ENCODE results near the gene MOB1B. TPM values are rescaled to one million over a fixed set of nuclear protein-coding genes. Genes with fewer than 3 reads are reported as not detected.
"Not testable (repeated sequence)": the region's sequence is repeated elsewhere in the genome, so short reads cannot be mapped to it uniquely, and the experiment has no call there.

The MOB1B gene
- polyA plus RNA-seq, 2 donors, result 2.8 to 3.4 TPM

DNA sequence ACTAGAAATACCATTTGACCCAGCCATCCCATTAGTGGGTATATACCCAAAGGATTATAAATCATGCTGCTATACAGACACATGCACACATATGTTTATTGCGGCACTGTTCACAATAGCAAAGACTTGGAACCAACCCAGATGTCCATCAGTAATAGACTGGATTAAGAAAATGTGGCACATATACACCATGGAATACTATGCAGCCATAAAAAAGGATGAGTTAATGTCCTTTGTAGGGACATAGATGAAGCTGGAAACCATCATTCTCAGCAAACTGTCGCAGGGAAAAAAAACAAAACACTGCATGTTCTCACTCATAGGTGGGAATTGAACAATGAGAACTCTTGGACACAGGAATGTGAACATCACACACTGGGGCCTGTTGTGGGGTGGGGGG, 115.2 kb downstream of the MOB1B start:
- 99 to 100% methylated on average over 2 of the region's 2 CpGs for WGBS, 2 donors
- H3K27ac ChIP-seq (ENCODE audit: low read depth in 2 of 2, low read length in 1 of 2); H3K27me3 ChIP-seq (ENCODE audit: control insufficient read depth in 1 of 2, insufficient read depth in 2 of 2, low read length in 2 of 2); H3K4me3 ChIP-seq (ENCODE audit: low read depth in 1 of 2, low read length in 2 of 2); H3K36me3 ChIP-seq (ENCODE audit: control insufficient read depth in 2 of 2, insufficient read depth in 2 of 2, low read length in 1 of 2); H3K4me1 ChIP-seq (ENCODE audit: control insufficient read depth in 2 of 2, insufficient read depth in 2 of 2, low read length in 1 of 2); H3K9me3 ChIP-seq (ENCODE audit: control insufficient read depth in 2 of 2, insufficient read depth in 1 of 2, low read depth in 1 of 2, low read length in 1 of 2): not testable (repeated sequence)

GRCh38 chr4:71020611-71021010, 118.4 kb downstream of the MOB1B start:
- no peak overlapping the region for H3K4me3 ChIP-seq (ENCODE audit: low read depth in 1 of 2, low read length in 2 of 2)
- no peaks in the 10 kb centered on the region for H3K9me3 ChIP-seq (ENCODE audit: control insufficient read depth in 2 of 2, insufficient read depth in 1 of 2, low read depth in 1 of 2, low read length in 1 of 2)
- H3K4me1 ChIP-seq (ENCODE audit: control insufficient read depth in 2 of 2, insufficient read depth in 2 of 2, low read length in 1 of 2), result no peaks in the 10 kb centered on the region
- no peaks in the 10 kb centered on the region for H3K27me3 ChIP-seq (ENCODE audit: control insufficient read depth in 1 of 2, insufficient read depth in 2 of 2, low read length in 2 of 2)
- no peaks in the 10 kb centered on the region for H3K36me3 ChIP-seq (ENCODE audit: control insufficient read depth in 2 of 2, insufficient read depth in 2 of 2, low read length in 1 of 2)
- H3K27ac ChIP-seq (ENCODE audit: low read depth in 2 of 2, low read length in 1 of 2), result no peak overlapping the region
- 49 to 67% methylated on average over 1 of the region's 1 CpG for WGBS, 2 donors

DNA sequence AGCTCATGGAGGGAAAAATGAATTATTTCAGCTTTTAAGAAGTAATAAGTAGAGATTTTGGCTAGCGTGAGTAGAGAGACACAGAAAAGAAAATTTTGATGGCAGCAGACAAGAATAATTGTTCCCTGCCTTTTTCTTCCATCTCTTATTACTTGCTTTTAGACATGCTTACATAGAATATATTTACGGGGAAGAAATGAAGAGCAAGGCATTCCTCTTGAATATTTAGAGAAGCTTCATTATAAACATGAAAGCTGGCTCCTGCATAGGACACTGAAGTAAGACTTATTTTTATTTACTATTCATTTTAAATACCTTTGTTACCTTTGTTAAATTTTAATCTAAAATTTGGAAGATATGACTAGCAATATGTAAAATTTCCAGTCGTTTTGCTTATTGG, 123.5 kb downstream of the MOB1B start:
- H3K4me3 ChIP-seq (ENCODE audit: low read depth in 1 of 2, low read length in 2 of 2), result no peak overlapping the region
- WGBS, 2 donors, result 85 to 88% methylated on average over 3 of the region's 3 CpGs
- H3K27ac ChIP-seq (ENCODE audit: low read depth in 2 of 2, low read length in 1 of 2), result no peak overlapping the region
- H3K36me3 ChIP-seq (ENCODE audit: control insufficient read depth in 2 of 2, insufficient read depth in 2 of 2, low read length in 1 of 2), result no peaks in the 10 kb centered on the region
- no peaks in the 10 kb centered on the region for H3K4me1 ChIP-seq (ENCODE audit: control insufficient read depth in 2 of 2, insufficient read depth in 2 of 2, low read length in 1 of 2)
- H3K27me3 ChIP-seq (ENCODE audit: control insufficient read depth in 1 of 2, insufficient read depth in 2 of 2, low read length in 2 of 2), result no peaks in the 10 kb centered on the region
- H3K9me3 ChIP-seq (ENCODE audit: control insufficient read depth in 2 of 2, insufficient read depth in 1 of 2, low read depth in 1 of 2, low read length in 1 of 2), result no peaks in the 10 kb centered on the region

DNA sequence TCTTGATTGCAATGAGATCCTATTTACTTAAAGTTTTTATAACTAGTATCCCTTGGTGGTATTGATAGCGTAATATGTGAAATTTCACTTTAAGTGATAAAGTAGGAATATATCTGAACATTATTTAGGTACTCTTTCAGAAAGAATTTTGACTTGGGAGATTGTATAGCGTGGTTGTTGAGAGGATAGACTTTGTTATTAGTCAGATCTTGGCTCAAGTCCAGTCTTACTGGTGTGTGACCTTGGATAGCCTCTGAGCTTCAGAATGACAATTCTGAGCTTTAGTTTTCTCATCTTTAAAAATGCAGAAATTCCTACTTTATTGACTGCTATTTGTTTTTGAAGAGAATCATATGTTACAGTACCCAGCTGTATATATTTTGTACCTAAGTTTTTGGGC, 123.9 kb downstream of the MOB1B start:
- Histone ChIP-seq H3K4me3 (ENCODE audit: low read depth in 1 of 2, low read length in 2 of 2) (no peak overlapping the region), H3K9me3 (ENCODE audit: control insufficient read depth in 2 of 2, insufficient read depth in 1 of 2, low read depth in 1 of 2, low read length in 1 of 2) (no peaks in the 10 kb centered on the region), H3K4me1 (ENCODE audit: control insufficient read depth in 2 of 2, insufficient read depth in 2 of 2, low read length in 1 of 2) (no peaks in the 10 kb centered on the region), H3K27ac (ENCODE audit: low read depth in 2 of 2, low read length in 1 of 2) (no peak overlapping the region), H3K36me3 (ENCODE audit: control insufficient read depth in 2 of 2, insufficient read depth in 2 of 2, low read length in 1 of 2) (no peaks in the 10 kb centered on the region), H3K27me3 (ENCODE audit: control insufficient read depth in 1 of 2, insufficient read depth in 2 of 2, low read length in 2 of 2) (no peaks in the 10 kb centered on the region)
- 54 to 57% methylated on average over 2 of the region's 2 CpGs for WGBS, 2 donors

DNA sequence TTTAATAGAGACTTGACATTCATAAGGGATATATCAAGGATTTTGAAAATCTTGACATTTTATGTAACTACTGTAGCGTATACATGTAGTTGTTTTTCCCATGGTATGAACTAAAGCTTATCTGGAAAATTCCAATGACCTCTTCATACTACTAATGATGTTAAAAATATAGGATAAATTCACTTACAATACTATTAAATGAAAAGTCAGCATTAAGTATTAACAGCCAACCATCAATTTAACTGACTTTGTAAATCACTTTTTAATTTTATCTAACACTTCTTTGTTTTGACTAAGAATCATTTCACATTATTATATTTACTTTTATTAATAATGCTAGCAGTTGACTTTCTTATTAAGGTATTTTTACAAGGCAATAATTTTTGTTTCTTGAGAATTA, 125.4 kb downstream of the MOB1B start:
- Histone ChIP-seq H3K27me3 (ENCODE audit: control insufficient read depth in 1 of 2, insufficient read depth in 2 of 2, low read length in 2 of 2) (no peaks in the 10 kb centered on the region), H3K9me3 (ENCODE audit: control insufficient read depth in 2 of 2, insufficient read depth in 1 of 2, low read depth in 1 of 2, low read length in 1 of 2) (no peaks in the 10 kb centered on the region), H3K4me1 (ENCODE audit: control insufficient read depth in 2 of 2, insufficient read depth in 2 of 2, low read length in 1 of 2) (no peaks in the 10 kb centered on the region), H3K4me3 (ENCODE audit: low read depth in 1 of 2, low read length in 2 of 2) (no peak overlapping the region), H3K27ac (ENCODE audit: low read depth in 2 of 2, low read length in 1 of 2) (no peak overlapping the region), H3K36me3 (ENCODE audit: control insufficient read depth in 2 of 2, insufficient read depth in 2 of 2, low read length in 1 of 2) (peaks cover 2 to 4% of the 10 kb centered on the region in 2 donors)
- WGBS, 2 donors, result 100% methylated on average over 1 of the region's 1 CpG

- Histone ChIP-seq H3K27me3 (ENCODE audit: control insufficient read depth in 1 of 2, insufficient read depth in 2 of 2, low read length in 2 of 2) (no peaks in the 10 kb centered on the region), H3K4me3 (ENCODE audit: low read depth in 1 of 2, low read length in 2 of 2) (no peak overlapping the region), H3K27ac (ENCODE audit: low read depth in 2 of 2, low read length in 1 of 2) (no peak overlapping the region), H3K4me1 (ENCODE audit: control insufficient read depth in 2 of 2, insufficient read depth in 2 of 2, low read length in 1 of 2) (no peaks in the 10 kb centered on the region), H3K36me3 (ENCODE audit: control insufficient read depth in 2 of 2, insufficient read depth in 2 of 2, low read length in 1 of 2) (peaks cover 2 to 4% of the 10 kb centered on the region in 2 donors), H3K9me3 (ENCODE audit: control insufficient read depth in 2 of 2, insufficient read depth in 1 of 2, low read depth in 1 of 2, low read length in 1 of 2) (no peaks in the 10 kb centered on the region)
- WGBS, 2 donors, result 47 to 72% methylated on average over 1 of the region's 1 CpG
These were observed 127.3 kb downstream of the MOB1B start for GRCh38 chr4:71029504-71029903.

- H3K36me3 ChIP-seq (ENCODE audit: control insufficient read depth in 2 of 2, insufficient read depth in 2 of 2, low read length in 1 of 2); H3K27me3 ChIP-seq (ENCODE audit: control insufficient read depth in 1 of 2, insufficient read depth in 2 of 2, low read length in 2 of 2); H3K9me3 ChIP-seq (ENCODE audit: control insufficient read depth in 2 of 2, insufficient read depth in 1 of 2, low read depth in 1 of 2, low read length in 1 of 2); H3K27ac ChIP-seq (ENCODE audit: low read depth in 2 of 2, low read length in 1 of 2); H3K4me3 ChIP-seq (ENCODE audit: low read depth in 1 of 2, low read length in 2 of 2); H3K4me1 ChIP-seq (ENCODE audit: control insufficient read depth in 2 of 2, insufficient read depth in 2 of 2, low read length in 1 of 2): not testable (repeated sequence)
- WGBS, 2 donors, result 86 to 90% methylated on average over 10 of the region's 10 CpGs
These were observed 129.9 kb downstream of the MOB1B start for GRCh38 chr4:71032106-71032505.

Other genes starting within 250 kb of the MOB1B start
- gene JCHAIN, start 235.9 kb upstream of the MOB1B start, polyA plus RNA-seq, result 1 to 10 TPM; 4.2 to 5.4 TPM
- 10 to 100 TPM; 19.9 to 24.2 TPM for gene UTP3, start 213.8 kb upstream of the MOB1B start, polyA plus RNA-seq
- 10 to 100 TPM; 19.4 to 25.1 TPM for gene RUFY3, start 180.4 kb upstream of the MOB1B start, polyA plus RNA-seq
- gene GRSF1, start 62.5 kb upstream of the MOB1B start, polyA plus RNA-seq, result 10 to 100 TPM; 21.5 to 39.6 TPM
- gene DCK, start 91.3 kb downstream of the MOB1B start, polyA plus RNA-seq, result 1 to 10 TPM; 3.1 to 8.0 TPM